ENCODE measurements around the gene FPGS. TPM values are rescaled to one million over a fixed set of nuclear protein-coding genes. Genes with fewer than 3 reads are reported as not detected.

Gene FPGS
- polyA plus RNA-seq, 3 donors = 21.3 to 28.5 (median 25.2) TPM

- H3K27me3 ChIP-seq (ENCODE audit: control insufficient read depth in 2 of 2, insufficient read depth in 2 of 2, low read length in 2 of 2) = no peaks in the 10 kb centered on the region
- peaks cover 68 to 92% of the 10 kb centered on the region in 2 donors for H3K36me3 ChIP-seq (replicated peaks in 1 of 2; ENCODE audit: control insufficient read depth in 1 of 2, insufficient read depth in 2 of 2, low read length in 2 of 2)
- WGBS (ENCODE audit: insufficient coverage) = 90% methylated on average over 7 of the region's 8 CpGs
Measured at GRCh38 chr9:127753148-127753547, 49.5 kb upstream of the FPGS start.

GRCh38 chr9:127753622-127754021 is 49.1 kb upstream of the FPGS start:
- Mint-ChIP-seq H3K36me3 (peaks cover 48 to 84% of the 10 kb centered on the region in 2 donors), H3K9me3 (no peaks in the 10 kb centered on the region), H3K4me1 (no peaks in the 10 kb centered on the region), H3K4me3 (no peak overlapping the region), H3K27me3 (ENCODE audit: low read depth in 3 of 3) (peaks cover 0 to 1% (median 1%) of the 10 kb centered on the region in 3 donors), H3K27ac (peak overlapping the region in 2 of 7 donors; percentile 31 to 33)
- Histone ChIP-seq H3K4me3 (replicated peaks in 1 of 3; ENCODE audit: low read depth in 2 of 3, low read length in 3 of 3) (no peak overlapping the region), H3K9ac (ENCODE audit: insufficient read depth, low read length, poor library complexity, severe bottlenecking) (no peak overlapping the region), H3K4me1 (ENCODE audit: control insufficient read depth in 1 of 2, insufficient read depth in 2 of 2, low read length in 2 of 2) (no peaks in the 10 kb centered on the region), H2AFZ (ENCODE audit: insufficient read depth, low read depth, low read length, poor library complexity, severe bottlenecking) (no peak overlapping the region), H3K4me2 (replicated peaks; ENCODE audit: extremely low read depth, low read length, poor library complexity, severe bottlenecking) (no peak overlapping the region), H3K36me3 (replicated peaks in 1 of 2; ENCODE audit: control insufficient read depth in 1 of 2, insufficient read depth in 2 of 2, low read length in 2 of 2) (peaks cover 68 to 92% of the 10 kb centered on the region in 2 donors), H3K27ac (ENCODE audit: low read depth in 1 of 2, low read length in 2 of 2) (peak overlapping the region in 1 of 2 donors; percentile 20), H3K27me3 (ENCODE audit: control insufficient read depth in 2 of 2, insufficient read depth in 2 of 2, low read length in 2 of 2) (no peaks in the 10 kb centered on the region), H3K79me2 (ENCODE audit: insufficient read depth, low read length) (peaks cover 57% of the 10 kb centered on the region), H4K20me1 (ENCODE audit: insufficient read depth, low read length) (peaks cover 96% of the 10 kb centered on the region), H3K9me3 (replicated peaks in 1 of 2; ENCODE audit: control insufficient read depth in 1 of 2, insufficient read depth in 1 of 2, low read length in 2 of 2) (no peaks in the 10 kb centered on the region)
- TF ChIP-seq CTCF (IDR thresholded peaks at IDR 0.05) = no peak
- intact Hi-C loops (cut with micrococcal nuclease) = no loop called here
- DNase-seq = no peak
- WGBS (ENCODE audit: insufficient coverage) = 60% methylated on average over 3 of the region's 8 CpGs

More at GRCh38 chr9:127753148-127753547, 49.5 kb upstream of the FPGS start:
- intact Hi-C loops (cut with micrococcal nuclease) = no loop called here
- no peaks in the 10 kb centered on the region for H3K9me3 Mint-ChIP-seq
- Histone ChIP-seq H3K4me1 (ENCODE audit: control insufficient read depth in 1 of 2, insufficient read depth in 2 of 2, low read length in 2 of 2) (no peaks in the 10 kb centered on the region), H3K4me3 (replicated peaks in 1 of 3; ENCODE audit: low read depth in 2 of 3, low read length in 3 of 3) (no peak overlapping the region), H3K4me2 (replicated peaks; ENCODE audit: extremely low read depth, low read length, poor library complexity, severe bottlenecking) (no peak overlapping the region), H3K79me2 (ENCODE audit: insufficient read depth, low read length) (peaks cover 56% of the 10 kb centered on the region), H3K9me3 (replicated peaks in 1 of 2; ENCODE audit: control insufficient read depth in 1 of 2, insufficient read depth in 1 of 2, low read length in 2 of 2) (no peaks in the 10 kb centered on the region), H3K27ac (ENCODE audit: low read depth in 1 of 2, low read length in 2 of 2) (no peak overlapping the region), H4K20me1 (ENCODE audit: insufficient read depth, low read length) (peaks cover 96% of the 10 kb centered on the region), H2AFZ (ENCODE audit: insufficient read depth, low read depth, low read length, poor library complexity, severe bottlenecking) (no peak overlapping the region), H3K9ac (ENCODE audit: insufficient read depth, low read length, poor library complexity, severe bottlenecking) (no peak overlapping the region)
- TF ChIP-seq CTCF (IDR thresholded peaks at IDR 0.05) = no peak
- H3K27ac Mint-ChIP-seq = peak overlapping the region in 5 of 7 donors; percentile 31 to 82 (median 33)
- DNase-seq = no peak
- H3K4me3 Mint-ChIP-seq = no peak overlapping the region
- H3K36me3 Mint-ChIP-seq = peaks cover 50 to 85% of the 10 kb centered on the region in 2 donors
- H3K4me1 Mint-ChIP-seq = no peaks in the 10 kb centered on the region
- peaks cover 0 to 1% (median 1%) of the 10 kb centered on the region in 3 donors for H3K27me3 Mint-ChIP-seq (ENCODE audit: low read depth in 3 of 3)

Measured in CD14-positive monocyte (primary cell).